Colonic mucosa (tissue), 4 donors: Measurements from ENCODE around the gene HOXB3. TPM values are rescaled to one million over a fixed set of nuclear protein-coding genes. Genes with fewer than 3 reads are reported as not detected.

ENCODE experiments used
- DNase-seq: peaks from one replicate; pipeline ENCODE4 v3.0.0-alpha.2; 2020
- H3K27ac ChIP-seq: fragments of 200-600 bp; one replicate; pipeline ENCODE4 v1.8.0; 2021
- H3K27me3 ChIP-seq: fragments of 200-600 bp; one replicate; pipeline ENCODE4 v1.8.0; 2021
- H3K36me3 ChIP-seq: fragments of 200-600 bp; one replicate; pipeline ENCODE4 v1.8.0; 2021
- H3K4me1 ChIP-seq: fragments of 200-600 bp; one replicate; pipeline ENCODE4 v1.8.0; 2021; ENCODE audit warnings: mild to moderate bottlenecking
- H3K4me3 ChIP-seq: fragments of 200-600 bp; one replicate; pipeline ENCODE4 v1.8.0; 2021
- H3K9ac ChIP-seq, 2 donors: one replicate each; pipeline ENCODE4 v1.7.0; 2013; ENCODE audit warnings: control low read depth in 2 of 2, low read depth in 2 of 2, low read length in 2 of 2
- H3K9me3 ChIP-seq: fragments of 200-600 bp; one replicate; pipeline ENCODE4 v1.8.0; 2021
- intact Hi-C: fragments of 100-400 bp; cut with DNase I; formaldehyde crosslinking; loops from one replicate; pipeline ENCODE4 v1.14.1; 2022
- total RNA-seq, 2 donors: library from RNA; stranded (reverse); fragmentation: NEBNext Ultra II Directional in 1 of 2; extraction: Animal tissue kit (Norgen Biotek cat#: 25700) in 1 of 2; gene quantifications; one replicate each; pipeline ENCODE4 v1.2.1, GENCODE V29; 2021
- TF ChIP-seq, protein P1 (sequence below): fragments of 200-600 bp; IDR thresholded peaks from one replicate; pipeline ENCODE4 v1.8.0; 2022; ENCODE audit warnings: antibody characterized with exemption, mild to moderate bottlenecking
- donor health status: healthy.
- donor health status: DM: no; HTN: no; CAD: no.
- donor health status: DM: no; HTN: no; CAD: no.

HOXB3 gene
- total RNA-seq, 2 donors from 2014 or later = 17.4 to 31.8 TPM

GRCh38 chr17:48610282-48611211 lies 20.5 kb upstream of the HOXB3 start, which contains the start of gene HOXB7:
Gene HOXB7, minus strand, starts transcription at chr17:48611017. Its CDS starts 99 bp downstream, at chr17:48610918.
- Histone ChIP-seq H3K27ac (peak within 1 kb of the TSS; percentile 80), H3K27me3 (peaks cover 8% of the 10 kb centered on the region), H3K4me1 (peaks cover 2% of the 10 kb centered on the region), H3K4me3 (peak within 1 kb of the TSS; percentile 57), H3K9ac (peak within 1 kb of the TSS; percentile 80 to 89), H3K36me3 (no peaks in the 10 kb centered on the region), H3K9me3 (no peaks in the 10 kb centered on the region)
- TF ChIP-seq, protein P1, sequence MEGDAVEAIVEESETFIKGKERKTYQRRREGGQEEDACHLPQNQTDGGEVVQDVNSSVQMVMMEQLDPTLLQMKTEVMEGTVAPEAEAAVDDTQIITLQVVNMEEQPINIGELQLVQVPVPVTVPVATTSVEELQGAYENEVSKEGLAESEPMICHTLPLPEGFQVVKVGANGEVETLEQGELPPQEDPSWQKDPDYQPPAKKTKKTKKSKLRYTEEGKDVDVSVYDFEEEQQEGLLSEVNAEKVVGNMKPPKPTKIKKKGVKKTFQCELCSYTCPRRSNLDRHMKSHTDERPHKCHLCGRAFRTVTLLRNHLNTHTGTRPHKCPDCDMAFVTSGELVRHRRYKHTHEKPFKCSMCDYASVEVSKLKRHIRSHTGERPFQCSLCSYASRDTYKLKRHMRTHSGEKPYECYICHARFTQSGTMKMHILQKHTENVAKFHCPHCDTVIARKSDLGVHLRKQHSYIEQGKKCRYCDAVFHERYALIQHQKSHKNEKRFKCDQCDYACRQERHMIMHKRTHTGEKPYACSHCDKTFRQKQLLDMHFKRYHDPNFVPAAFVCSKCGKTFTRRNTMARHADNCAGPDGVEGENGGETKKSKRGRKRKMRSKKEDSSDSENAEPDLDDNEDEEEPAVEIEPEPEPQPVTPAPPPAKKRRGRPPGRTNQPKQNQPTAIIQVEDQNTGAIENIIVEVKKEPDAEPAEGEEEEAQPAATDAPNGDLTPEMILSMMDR = no peak
- intact Hi-C loops = no loop called here
- DNase-seq = peak; percentile 91

DNA sequence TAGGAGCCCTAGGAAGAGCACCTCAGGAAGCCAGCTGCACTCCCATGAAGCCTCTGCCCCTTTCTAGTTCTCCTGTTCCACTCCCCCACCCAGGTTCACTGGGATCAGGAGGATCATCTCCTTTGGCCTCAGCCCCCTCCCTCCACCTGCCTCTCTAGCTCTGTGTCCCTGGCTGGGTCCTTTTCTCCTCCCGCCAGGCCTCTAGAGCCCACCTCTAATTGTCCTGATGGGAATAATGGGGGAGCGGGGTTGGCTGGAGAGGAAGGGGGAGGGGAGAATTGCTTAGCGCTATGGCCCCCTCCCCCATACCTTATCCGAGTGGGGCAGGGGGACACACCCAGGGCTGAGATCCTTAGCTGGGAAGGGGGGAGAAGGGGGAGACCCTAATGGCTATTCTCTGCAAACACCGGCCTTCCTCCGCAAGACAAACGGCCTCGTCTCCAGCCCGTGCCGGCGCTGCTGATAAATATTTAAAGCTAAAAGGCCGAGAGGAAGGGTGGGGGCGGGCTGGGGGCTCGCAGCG lies 19.8 kb upstream of the HOXB3 start:
- TF ChIP-seq, protein P1 = no peak
- Histone ChIP-seq H3K4me3 (peak overlapping the region; percentile 57), H3K27ac (peak overlapping the region; percentile 80), H3K9me3 (no peaks in the 10 kb centered on the region), H3K9ac (peak overlapping the region; percentile 75 to 89), H3K36me3 (no peaks in the 10 kb centered on the region), H3K4me1 (peaks cover 2% of the 10 kb centered on the region), H3K27me3 (peaks cover 8% of the 10 kb centered on the region)
- no peak for DNase-seq
- intact Hi-C loops = no loop called here

DNA sequence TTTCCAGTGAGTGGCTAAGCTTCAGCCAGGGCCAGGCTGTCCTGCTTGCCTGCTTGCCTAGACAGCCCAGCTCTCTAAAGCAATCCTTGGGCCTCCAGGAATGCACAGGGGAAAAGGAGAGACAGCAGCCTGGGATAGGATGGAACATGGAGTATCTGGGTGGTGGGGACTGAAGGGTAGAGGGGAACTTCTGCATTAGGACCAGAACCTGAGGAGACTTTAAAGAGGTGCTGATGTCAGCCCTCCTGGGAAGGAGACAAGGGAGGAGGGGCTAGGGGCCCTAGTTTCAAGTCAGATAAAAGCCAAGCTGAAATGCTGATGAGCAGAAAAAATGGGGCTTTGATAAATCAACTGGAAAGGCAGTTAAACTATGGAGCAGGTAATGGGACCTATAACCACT lies 19.0 kb upstream of the HOXB3 start:
- no peak overlapping the region for H3K4me3 ChIP-seq
- TF ChIP-seq, protein P1 = no peak
- intact Hi-C loops = no loop called here
- H3K4me1 ChIP-seq = peaks cover 2% of the 10 kb centered on the region
- no peak for DNase-seq
- H3K36me3 ChIP-seq = no peaks in the 10 kb centered on the region
- H3K27ac ChIP-seq = no peak overlapping the region
- peaks cover 5% of the 10 kb centered on the region for H3K27me3 ChIP-seq
- H3K9ac ChIP-seq = peak overlapping the region; percentile 6 to 89
- no peaks in the 10 kb centered on the region for H3K9me3 ChIP-seq

- intact Hi-C loops = no loop called here
- peak overlapping the region in 1 of 2 donors; percentile 37 for H3K9ac ChIP-seq
- H3K9me3 ChIP-seq = no peaks in the 10 kb centered on the region
- TF ChIP-seq, protein P1 = no peak
- peaks cover 2% of the 10 kb centered on the region for H3K4me1 ChIP-seq
- no peak overlapping the region for H3K4me3 ChIP-seq
- no peak overlapping the region for H3K27ac ChIP-seq
- no peaks in the 10 kb centered on the region for H3K36me3 ChIP-seq
- H3K27me3 ChIP-seq = no peaks in the 10 kb centered on the region
- no peak for DNase-seq
Observed at GRCh38 chr17:48608494-48608834, 18.4 kb upstream of the HOXB3 start.

- H3K27ac ChIP-seq = no peak overlapping the region
- no peaks in the 10 kb centered on the region for H3K9me3 ChIP-seq
- H3K27me3 ChIP-seq = no peaks in the 10 kb centered on the region
- peaks cover 2% of the 10 kb centered on the region for H3K4me1 ChIP-seq
- no peaks in the 10 kb centered on the region for H3K36me3 ChIP-seq
- no peak overlapping the region for H3K4me3 ChIP-seq
- no peak for DNase-seq
- intact Hi-C loops = no loop called here
- TF ChIP-seq, protein P1 = no peak
- H3K9ac ChIP-seq = peak overlapping the region in 1 of 2 donors; percentile 60
Observed at GRCh38 chr17:48606892-48607614, 17.0 kb upstream of the HOXB3 start.
